Ovary (tissue), 9 donors: ENCODE results near the gene CACNA1C. TPM values are rescaled to one million over a fixed set of nuclear protein-coding genes. Genes with fewer than 3 reads are reported as not detected.

Source experiments
- DNase-seq, 5 donors: peaks; one replicate each; pipeline ENCODE4 v3.0.0-alpha.2; 2019 to 2020
- H3K27ac ChIP-seq, 2 donors: fragments of 200-600 bp; one replicate each; pipeline versions ENCODE4 v1.5.1 to v1.8.0; 2019 to 2022
- H3K27me3 ChIP-seq: fragments of 200-600 bp; one replicate; pipeline ENCODE4 v1.8.0; 2022
- H3K36me3 ChIP-seq: fragments of 200-600 bp; sonication (generic); one replicate; pipeline ENCODE4 v1.5.1; 2019
- H3K4me1 ChIP-seq: one replicate; pipeline ENCODE4 v1.8.1; 2013; ENCODE audit warnings: mild to moderate bottlenecking, moderate library complexity; ENCODE audit not compliant: insufficient read depth
- H3K4me3 ChIP-seq: fragments of 200-600 bp; sonication (generic); one replicate; pipeline ENCODE4 v1.5.1; 2017
- H3K9me3 ChIP-seq, 2 donors: fragments of 200-600 bp in 1 of 2; sonication (generic) in 1 of 2; one replicate each; pipeline versions ENCODE4 v1.5.1 to v1.8.1; 2013 to 2019; ENCODE audit warnings: mild to moderate bottlenecking in 1 of 2, moderate library complexity in 1 of 2
- EP300 ChIP-seq: sonication (generic); formaldehyde crosslinking; IDR thresholded peaks from one replicate; pipeline ENCODE4 v1.6.1; 2017; ENCODE audit warnings: antibody characterized with exemption
- POLR2A ChIP-seq: fragments of 450-650 bp; IDR thresholded peaks from one replicate; pipeline ENCODE4 v1.6.1; 2017; ENCODE audit warnings: antibody characterized with exemption, mild to moderate bottlenecking, moderate library complexity
- WGBS, 3 donors: extraction: QIAGEN DNeasy Blood & Tissue Kit in 1 of 3; methylation state at CpG; one replicate each; pipeline versions ENCODE4 v1.1.5 to v1.1.7; 2013 to 2017; 5-methylcytosine and 5-hydroxymethylcytosine counted together
- intact Hi-C, 4 donors: fragments of 100-400 bp; cut with DNase I; formaldehyde crosslinking; loops; one replicate each; pipeline versions ENCODE4 v1.11.0 to v1.15.1; 2022 to 2023
- polyA plus RNA-seq, 2 donors: library from polyadenylated mRNA; stranded (reverse); fragments of 200-250 nt in 1 of 2; fragments of 350-450 nt in 1 of 2; fragmentation: Illumina TruSeq in 1 of 2; extraction: RNeasy Lipid Tissue Mini Kit (QIAGEN cat#74804) in 1 of 2; gene quantifications; one replicate each; pipeline ENCODE4 v1.2.3, GENCODE V29; 2013 to 2014
- total RNA-seq, 7 donors: library from RNA; depleted of rRNA in 2 of 7; stranded (reverse); fragments of >200 nt in 2 of 7; fragmentation: NEBNext Ultra II Directional in 3 of 7; extraction: Animal tissue kit (Norgen Biotek cat#: 25700) in 3 of 7; gene quantifications; one replicate each; pipeline versions ENCODE4 v1.1.0 to v1.2.4, GENCODE V29; 2016 to 2023
- TF ChIP-seq, protein P1 (sequence below), 3 donors: fragments of 450-650 bp in 2 of 3; fragments of 200-600 bp in 1 of 3; IDR thresholded peaks; one replicate each; pipeline versions ENCODE4 v1.5.1 to v1.8.0; 2016 to 2022; ENCODE audit warnings: antibody characterized with exemption in 3 of 3, mild to moderate bottlenecking in 1 of 3
- donor health status: DM: no; HTN: no; CAD: no; lungs with moderate emphysema.
- donor health status: DM: no; HTN: no; CAD: no.
- donor health status: Bipolar disorder and iron deficiency.
- donor health status: DM: yes; HTN: yes; CAD: no.
- donor health status: DM: no; HTN: no; CAD: no.
- donor health status: DM: yes; HTN: yes; CAD: no.

Gene CACNA1C
- total and polyA plus RNA-seq, 9 donors = 2.2 to 8.3 (median 3.7) TPM

DNA sequence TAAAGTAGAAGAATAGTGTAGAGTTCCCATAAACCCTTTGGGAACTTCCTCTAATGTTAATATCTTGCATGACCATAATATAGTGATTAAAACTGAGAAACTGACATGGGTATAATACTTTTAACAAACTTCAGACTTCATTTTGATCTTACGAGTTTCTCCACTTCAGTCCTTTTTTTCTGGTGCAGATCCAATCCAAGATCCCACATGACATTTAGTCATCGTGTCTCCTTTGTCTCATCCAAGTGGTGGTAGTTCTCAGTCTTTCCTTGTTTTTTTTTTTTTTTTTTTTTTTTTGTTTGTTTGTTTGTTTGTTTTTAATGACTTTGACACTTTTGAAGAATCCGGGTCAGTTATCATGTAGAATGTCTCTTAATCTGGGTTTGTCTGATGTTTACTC, 179.2 kb downstream of the CACNA1C start:
- 59 to 69% (median 68%) methylated on average over 3 of the region's 3 CpGs for WGBS, 3 donors
- Histone ChIP-seq H3K36me3 (no peaks in the 10 kb centered on the region), H3K27me3 (no peaks in the 10 kb centered on the region), H3K4me1 (peaks cover 2% of the 10 kb centered on the region), H3K9me3 (no peaks in the 10 kb centered on the region), H3K27ac (no peak overlapping the region), H3K4me3 (no peak overlapping the region)
- intact Hi-C loops = no loop called here
- no peak for DNase-seq
- TF ChIP-seq, protein P1, sequence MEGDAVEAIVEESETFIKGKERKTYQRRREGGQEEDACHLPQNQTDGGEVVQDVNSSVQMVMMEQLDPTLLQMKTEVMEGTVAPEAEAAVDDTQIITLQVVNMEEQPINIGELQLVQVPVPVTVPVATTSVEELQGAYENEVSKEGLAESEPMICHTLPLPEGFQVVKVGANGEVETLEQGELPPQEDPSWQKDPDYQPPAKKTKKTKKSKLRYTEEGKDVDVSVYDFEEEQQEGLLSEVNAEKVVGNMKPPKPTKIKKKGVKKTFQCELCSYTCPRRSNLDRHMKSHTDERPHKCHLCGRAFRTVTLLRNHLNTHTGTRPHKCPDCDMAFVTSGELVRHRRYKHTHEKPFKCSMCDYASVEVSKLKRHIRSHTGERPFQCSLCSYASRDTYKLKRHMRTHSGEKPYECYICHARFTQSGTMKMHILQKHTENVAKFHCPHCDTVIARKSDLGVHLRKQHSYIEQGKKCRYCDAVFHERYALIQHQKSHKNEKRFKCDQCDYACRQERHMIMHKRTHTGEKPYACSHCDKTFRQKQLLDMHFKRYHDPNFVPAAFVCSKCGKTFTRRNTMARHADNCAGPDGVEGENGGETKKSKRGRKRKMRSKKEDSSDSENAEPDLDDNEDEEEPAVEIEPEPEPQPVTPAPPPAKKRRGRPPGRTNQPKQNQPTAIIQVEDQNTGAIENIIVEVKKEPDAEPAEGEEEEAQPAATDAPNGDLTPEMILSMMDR (IDR thresholded peaks at IDR 0.05) = no peak
- TF ChIP-seq POLR2A (no peak), EP300 (no peak)

DNA sequence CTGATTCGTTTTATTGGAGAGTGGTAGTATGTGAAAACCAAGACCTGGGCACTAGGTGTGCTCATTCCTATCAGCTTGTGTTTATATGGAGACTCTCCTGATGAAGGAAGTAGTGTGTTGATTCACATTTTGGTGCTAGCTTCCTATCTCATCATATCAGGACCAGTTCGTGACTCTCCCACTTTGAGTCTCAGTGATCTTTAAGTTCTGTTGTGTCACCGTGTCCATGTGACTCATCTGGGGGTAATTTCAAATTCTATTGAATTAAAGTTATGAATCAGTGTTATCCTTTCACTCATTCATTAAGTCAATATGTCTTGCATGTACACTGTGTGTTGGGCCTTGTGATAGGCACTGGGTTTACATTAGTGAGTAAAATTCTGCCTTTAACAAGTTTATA, 180.2 kb downstream of the CACNA1C start:
- DNase-seq = no peak
- Histone ChIP-seq H3K36me3 (no peaks in the 10 kb centered on the region), H3K4me3 (no peak overlapping the region), H3K27ac (no peak overlapping the region), H3K27me3 (no peaks in the 10 kb centered on the region), H3K4me1 (peaks cover 2% of the 10 kb centered on the region), H3K9me3 (no peaks in the 10 kb centered on the region)
- 92 to 95% (median 93%) methylated on average over 3 of the region's 3 CpGs for WGBS, 3 donors
- intact Hi-C loops = no loop called here
- no peak for TF ChIP-seq POLR2A
- TF ChIP-seq, protein P1 (IDR thresholded peaks at IDR 0.05) = no peak
- TF ChIP-seq EP300 = no peak

DNA sequence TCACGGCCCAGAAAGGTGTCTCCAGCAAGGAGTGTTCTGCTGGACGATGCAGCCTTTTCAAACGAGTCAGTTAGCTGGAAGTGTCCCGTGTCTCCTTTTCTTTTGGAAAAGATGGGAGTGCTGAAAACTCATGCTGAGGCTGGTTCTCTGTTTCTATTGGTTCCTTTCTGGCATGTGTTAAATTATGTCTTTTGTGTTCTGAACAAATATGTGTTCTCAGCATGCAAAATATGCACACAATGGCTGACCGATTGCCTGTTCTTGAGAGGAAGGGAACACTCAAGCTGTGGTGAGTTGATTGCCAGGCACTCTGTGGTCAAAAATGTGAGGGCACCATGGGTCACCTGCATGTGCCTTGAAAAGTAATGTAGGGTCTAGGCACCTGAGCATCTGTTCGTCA, 181.3 kb downstream of the CACNA1C start:
- Histone ChIP-seq H3K4me3 (no peak overlapping the region), H3K27ac (no peak overlapping the region), H3K27me3 (no peaks in the 10 kb centered on the region), H3K9me3 (no peaks in the 10 kb centered on the region), H3K4me1 (peaks cover 2% of the 10 kb centered on the region), H3K36me3 (no peaks in the 10 kb centered on the region)
- 54 to 62% (median 61%) methylated on average over 6 of the region's 6 CpGs for WGBS, 3 donors
- TF ChIP-seq, protein P1 (IDR thresholded peaks at IDR 0.05) = no peak
- TF ChIP-seq EP300 = no peak
- TF ChIP-seq POLR2A = no peak
- no peak for DNase-seq
- intact Hi-C loops = no loop called here

DNA sequence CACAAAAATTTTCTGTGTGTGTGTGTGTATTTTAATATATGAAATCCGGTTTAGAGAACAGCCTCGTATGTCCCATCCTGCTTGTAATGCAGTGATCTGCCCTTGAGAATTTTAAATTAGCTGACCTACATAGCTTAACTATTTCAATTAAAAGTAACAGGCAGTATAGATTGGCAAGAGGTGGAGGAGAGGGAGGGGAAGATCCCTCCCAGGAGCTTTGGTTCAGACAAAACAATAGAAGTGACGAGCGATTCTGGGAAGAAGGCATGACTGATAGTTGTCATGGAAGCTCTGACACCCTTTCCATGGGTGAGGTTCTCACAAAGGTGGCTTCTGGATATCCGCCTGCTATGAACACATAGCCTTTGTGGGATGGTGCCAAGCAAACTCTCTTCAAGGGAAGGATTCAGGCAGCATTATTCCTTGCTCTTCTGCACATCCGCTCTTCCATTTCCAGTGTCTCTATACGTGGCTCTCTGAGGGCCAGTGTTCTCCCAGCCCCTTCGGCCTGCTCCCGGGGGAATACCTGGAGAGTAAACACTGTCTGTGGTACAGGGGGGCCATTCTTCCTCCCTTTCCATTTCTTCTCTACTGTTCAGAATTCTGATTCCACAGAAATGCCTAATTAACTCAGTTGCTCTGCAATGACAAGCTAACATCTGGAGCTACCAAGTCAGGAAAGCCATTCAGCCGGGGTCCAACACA, 182.0 kb downstream of the CACNA1C start:
- no peak for TF ChIP-seq EP300
- TF ChIP-seq, protein P1 (IDR thresholded peaks at IDR 0.05) = no peak
- no peak for TF ChIP-seq POLR2A
- Histone ChIP-seq H3K4me1 (peaks cover 2% of the 10 kb centered on the region), H3K36me3 (no peaks in the 10 kb centered on the region), H3K4me3 (no peak overlapping the region), H3K9me3 (no peaks in the 10 kb centered on the region), H3K27me3 (no peaks in the 10 kb centered on the region), H3K27ac (no peak overlapping the region)
- DNase-seq = no peak
- WGBS, 3 donors = 90 to 93% (median 93%) methylated on average over 10 of the region's 10 CpGs
- intact Hi-C loops = no loop called here
